NCI-H774 (cell line): Measurements from ENCODE around the gene ARFRP1.

ENCODE experiments used
- DNase-seq: peaks from one replicate; lab custom pipeline; 2025; lab: John Stamatoyannopoulos, UW

The ARFRP1 gene

DNA sequence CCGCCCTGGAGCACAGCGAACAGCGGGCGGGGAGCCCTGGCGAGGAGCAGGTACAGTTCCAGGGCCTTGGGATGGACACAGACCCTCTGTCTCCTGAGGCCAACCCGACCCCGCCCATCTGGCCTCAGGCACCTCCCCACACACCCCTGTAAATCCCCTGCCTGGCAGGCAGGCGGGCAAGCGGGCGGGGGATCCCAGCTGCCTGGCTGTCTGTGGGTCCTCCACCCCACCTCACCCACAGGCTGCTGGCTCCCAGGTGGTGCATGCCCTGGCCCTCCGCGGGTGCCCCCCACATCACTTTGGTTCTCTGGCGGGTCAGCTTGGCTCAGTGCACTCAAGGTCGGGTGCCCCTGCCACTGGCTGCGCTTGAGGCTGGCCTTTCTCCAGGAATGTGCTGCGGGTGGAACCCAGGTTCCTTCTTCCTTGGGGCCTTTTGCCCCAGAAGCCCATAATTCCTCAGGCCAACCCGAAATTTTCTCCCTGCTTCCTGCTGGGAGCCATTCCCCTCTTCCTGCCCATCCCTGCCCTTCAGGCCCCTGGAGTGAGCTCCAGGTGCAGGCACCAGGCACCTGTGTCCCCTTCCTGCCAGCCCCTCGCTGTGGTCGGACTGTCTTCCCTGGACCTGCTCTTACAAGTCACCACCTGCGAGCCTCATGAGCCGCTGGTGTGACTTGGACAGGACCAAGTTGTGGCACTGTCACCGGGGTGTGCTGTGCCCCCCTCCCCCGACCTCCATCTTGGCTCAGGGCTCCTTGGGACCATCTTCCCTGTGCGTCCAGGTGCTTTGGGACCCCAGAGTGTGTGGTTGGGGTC is 16.7 kb downstream of the ARFRP1 start:
- no peak for DNase-seq

DNA sequence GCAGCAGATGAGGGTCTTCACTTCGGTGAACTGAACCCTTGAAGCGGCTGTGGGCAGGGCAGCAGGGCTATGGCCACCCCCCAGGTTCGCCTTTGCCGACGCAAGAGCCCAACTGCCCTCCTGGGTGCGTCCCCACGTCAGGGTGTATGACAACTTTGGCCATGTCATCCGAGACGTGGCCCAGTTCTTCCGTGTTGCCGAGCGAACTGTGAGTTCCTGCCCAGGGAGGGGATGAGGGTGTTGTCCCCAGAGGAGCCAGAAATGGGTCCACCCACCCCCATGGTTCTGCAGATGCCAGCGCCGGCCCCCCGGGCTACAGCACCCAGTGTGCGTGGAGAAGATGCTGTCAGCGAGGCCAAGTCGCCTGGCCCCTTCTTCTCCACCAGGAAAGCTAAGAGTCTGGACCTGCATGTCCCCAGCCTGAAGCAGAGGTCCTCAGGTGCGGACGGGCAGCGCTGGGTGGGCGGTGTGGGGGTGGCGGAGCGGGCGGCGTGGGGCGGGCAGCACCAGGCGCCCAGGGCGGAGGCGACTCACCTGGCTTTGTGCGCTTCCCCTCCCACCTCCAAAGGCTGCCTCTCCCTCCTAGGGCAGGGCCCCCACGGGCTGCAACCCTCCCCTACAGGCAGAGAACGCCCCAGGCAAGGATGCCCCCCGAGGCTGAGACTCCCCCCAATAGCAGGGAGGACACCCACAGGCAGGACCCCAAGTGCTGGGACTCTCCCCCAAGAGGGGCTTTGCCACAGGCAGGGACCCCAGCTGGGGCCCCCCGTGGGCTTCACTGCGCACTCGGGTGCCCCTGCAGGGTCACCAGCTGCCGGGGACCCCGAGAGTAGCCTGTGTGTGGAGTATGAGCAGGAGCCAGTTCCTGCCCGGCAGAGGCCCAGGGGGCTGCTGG is 17.5 kb downstream of the ARFRP1 start:
- no peak for DNase-seq

DNA sequence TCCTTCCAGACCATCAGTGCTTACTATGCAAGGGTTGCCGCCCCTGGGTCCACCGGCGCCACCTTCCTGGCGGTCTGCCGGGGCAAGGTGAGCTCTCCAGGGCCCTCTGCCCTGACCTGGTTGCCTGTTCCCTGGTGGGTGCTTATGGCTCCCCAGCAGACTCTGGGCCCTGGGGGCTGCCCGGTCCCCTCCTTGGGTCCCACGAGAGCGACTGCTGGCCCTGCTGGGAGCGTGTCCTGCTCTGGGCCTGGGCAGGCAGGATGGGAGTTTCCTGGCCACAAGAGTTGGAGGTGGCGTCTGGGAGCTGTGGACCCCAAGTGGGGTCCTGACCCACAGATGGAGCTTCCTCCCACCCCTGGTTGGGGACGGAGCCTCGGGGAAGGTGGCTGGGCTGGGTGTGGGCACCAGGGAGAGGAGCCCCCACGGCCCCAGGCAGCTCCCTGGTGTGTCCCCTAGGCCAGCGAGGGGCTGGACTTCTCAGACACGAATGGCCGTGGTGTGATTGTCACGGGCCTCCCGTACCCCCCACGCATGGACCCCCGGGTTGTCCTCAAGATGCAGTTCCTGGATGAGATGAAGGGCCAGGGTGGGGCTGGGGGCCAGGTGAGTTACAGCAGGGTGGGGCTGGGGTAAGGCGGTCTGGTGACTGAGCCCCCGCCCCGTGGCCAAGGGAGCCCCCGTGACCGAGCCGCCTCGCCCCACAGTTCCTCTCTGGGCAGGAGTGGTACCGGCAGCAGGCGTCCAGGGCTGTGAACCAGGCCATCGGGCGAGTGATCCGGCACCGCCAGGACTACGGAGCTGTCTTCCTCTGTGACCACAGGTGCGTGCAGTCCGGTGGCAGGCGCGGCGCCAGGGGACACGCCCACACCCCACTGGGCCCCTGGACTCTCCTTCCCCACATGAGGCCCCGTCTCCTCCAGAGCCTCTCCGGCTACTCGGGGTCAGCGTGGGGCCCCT is 18.5 kb downstream of the ARFRP1 start:
- no peak for DNase-seq

DNA sequence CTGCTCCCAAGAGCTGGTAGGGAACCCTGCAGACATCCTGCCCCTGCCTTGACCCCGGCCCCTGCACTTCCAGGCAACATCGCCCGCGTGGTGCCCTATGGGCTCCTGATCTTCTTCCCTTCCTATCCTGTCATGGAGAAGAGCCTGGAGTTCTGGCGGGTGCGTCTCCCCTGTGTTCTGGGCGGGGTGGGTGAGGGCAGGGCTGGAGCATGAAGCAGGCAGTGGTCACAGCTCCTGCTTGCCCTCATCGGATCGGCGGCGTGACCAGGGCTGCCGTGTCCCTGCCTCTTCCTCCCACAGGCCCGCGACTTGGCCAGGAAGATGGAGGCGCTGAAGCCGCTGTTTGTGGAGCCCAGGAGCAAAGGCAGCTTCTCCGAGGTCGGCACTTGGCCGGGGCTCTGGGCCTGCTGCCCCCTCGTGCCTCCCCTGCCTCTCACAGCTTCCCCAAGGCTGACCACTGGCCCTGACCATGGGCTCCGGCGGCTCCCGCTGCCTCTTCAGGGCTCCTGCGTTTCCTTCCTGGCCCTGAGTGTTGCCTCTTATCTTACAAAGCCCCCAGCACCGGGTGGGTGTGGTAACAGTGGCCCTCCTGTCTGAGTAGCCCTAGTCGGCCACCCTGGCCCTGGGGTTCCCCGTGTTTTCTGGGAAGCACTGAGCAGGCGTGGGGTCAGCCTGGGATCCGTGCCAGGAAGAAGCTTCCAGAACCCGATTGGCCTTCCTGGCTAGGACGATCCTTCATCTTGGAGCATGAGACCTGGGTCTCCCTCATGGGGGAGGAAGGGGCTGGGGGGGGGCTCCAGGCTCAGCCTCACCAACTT is 19.3 kb downstream of the ARFRP1 start:
- no peak for DNase-seq

DNA sequence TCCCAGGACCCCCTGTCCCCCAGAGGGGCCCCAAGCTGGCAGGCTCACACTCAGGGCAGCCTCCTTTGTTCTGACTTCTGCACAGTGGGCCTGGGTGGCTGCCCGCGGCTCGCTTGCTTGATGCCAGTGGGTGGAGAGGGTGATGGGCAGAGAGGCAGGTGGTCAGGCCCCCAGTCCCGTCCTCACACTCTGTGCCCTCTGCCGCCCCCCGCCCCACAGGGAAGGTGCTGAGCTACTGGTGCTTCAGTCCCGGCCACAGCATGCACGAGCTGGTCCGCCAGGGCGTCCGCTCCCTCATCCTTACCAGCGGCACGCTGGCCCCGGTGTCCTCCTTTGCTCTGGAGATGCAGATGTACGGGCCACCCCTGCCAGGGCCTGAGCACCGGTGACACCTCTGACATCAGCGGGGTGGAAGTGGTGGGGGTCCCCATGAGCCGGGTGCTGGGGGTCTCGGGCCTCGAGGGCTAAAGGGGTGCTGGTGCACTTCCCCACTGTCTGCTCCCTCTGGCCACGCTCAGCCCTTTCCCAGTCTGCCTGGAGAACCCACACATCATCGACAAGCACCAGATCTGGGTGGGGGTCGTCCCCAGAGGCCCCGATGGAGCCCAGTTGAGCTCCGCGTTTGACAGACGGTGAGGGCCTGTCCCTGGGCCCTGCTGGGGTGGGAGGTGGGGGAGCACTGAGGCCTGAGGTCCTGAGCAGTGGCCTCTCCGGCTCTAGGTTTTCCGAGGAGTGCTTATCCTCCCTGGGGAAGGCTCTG is 20.2 kb downstream of the ARFRP1 start:
- no peak for DNase-seq

DNA sequence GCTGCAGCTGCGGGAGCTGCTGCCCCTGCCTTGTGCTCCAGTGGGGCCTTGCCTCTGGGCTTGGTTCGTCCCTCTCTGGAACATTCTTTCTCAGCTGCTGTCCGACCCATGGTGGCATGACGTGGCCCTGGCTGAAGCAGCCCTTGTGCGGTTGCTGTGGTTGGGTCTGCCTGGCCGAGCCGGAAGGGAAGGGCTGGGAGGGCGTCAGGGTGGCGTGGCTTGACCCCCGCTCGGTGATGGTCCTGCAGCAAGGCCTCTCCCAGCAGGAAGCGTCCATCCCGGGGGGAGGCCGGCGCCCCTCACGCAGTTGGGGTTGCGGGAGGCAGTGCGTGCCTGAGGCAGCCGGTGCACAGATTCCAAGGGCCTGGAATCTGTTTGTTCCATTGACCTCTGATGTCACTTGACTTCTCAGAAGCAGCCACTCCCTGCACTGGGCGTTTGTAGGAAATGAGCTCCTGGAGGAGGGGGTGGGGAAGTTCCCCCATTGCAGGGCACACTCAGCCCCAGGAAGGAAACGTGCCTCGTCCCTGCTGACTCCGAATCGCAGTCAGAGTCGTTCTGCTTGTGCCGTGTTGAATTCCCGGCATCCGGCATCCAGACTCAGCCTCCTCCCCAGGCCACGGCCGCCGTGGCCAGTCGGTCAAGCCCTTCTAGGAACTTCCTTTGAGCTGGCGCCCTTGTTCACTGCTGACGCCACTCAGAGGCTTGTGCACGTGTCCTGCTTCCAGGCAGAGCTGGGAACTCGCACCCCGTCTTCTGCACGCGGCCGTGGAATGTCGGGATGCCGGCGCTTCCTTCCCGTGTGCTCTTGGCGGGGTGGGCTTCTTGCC is 21.1 kb downstream of the ARFRP1 start:
- no peak for DNase-seq

DNA sequence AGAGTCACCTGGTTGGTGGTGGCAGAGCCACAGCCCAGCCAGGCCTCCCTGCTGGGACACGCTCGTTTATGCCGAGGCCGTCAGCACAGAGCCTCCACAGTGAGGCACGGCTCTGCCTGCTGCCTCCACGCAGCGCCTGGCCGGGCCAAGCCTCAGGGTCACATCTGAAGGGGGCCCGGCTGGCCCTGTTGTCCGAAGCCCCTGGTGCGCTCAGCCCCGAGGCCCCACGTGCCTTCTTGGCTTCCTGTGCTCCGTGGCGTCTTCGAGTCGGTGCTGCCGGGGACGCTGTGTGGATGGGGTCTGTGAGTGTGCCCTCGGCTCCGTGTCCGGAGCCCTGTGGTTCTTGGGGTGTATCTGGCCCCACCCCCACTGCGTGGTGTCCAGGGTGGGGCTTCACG is 21.7 kb downstream of the ARFRP1 start:
- DNase-seq, result no peak

DNA sequence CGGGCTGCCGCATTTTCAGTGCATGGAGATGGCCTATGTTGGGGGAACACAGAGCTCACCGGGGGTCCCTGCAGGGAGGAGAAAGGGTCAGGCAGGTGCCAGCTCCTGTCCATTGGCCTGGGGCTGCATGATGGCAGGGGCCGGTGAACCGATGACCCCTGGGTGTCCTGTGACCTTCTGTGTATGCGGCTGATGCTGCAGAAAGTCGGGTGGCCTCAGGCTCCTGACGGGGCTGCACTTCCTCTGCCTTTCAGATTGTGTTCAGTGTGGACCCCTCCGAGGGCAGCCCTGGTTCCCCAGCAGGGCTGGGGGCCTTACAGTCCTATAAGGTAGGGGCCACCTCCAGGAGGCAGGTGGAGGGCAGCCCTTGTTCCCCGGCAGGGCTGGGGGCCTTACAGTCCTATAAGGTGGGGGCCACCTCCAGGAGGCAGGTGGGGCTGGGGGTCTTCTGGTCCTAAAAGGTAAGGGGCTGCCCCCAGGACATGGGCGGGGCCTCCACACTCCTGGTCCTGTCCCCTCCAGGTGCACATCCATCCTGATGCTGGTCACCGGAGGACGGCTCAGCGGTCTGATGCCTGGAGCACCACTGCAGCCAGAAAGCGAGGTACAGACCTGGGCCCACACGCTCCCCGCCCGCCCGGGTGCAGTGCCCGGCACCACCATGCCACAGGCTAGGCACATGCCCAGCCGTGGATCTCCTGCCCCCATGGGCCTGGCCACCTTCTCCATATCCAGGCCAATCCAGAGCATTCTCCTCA is 22.3 kb downstream of the ARFRP1 start:
- DNase-seq, result no peak

DNA sequence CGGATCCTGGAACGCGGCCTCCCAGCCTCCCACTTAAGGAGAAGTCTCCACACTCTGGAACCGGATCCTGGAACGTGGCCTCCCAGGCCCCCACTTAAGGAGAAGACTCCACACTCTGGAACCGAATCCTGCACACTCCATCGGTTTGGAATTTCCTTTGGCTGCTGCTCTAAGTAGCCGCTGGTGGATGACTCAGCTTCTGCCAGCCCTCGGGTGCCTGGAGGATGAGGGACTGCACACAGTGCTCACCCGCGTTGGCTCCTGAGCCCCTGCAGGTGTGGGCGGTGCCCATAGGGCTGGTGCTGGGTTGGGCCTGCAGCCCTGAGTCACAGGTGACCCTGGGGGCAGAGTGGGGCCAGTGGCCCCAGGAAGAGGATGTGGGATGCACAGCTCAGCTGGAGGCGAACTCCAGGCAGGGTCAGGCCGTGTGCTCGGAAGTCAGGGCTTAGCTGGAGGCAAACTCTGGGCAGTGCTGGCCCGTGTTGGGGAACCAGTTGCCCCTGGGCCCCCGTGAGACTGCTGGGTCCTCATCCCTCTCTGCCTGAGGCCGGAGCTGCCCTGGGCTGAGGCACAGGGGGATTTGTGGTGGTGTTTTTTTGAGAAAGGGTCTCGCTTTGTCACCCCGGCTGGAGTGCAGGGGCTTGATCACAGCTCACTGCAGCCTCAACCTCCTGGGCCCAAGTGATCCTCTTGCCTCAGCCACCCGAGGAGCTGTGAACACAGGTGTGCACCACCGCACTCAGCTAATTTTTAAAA is 25.2 kb downstream of the ARFRP1 start:
- DNase-seq, result no peak

DNA sequence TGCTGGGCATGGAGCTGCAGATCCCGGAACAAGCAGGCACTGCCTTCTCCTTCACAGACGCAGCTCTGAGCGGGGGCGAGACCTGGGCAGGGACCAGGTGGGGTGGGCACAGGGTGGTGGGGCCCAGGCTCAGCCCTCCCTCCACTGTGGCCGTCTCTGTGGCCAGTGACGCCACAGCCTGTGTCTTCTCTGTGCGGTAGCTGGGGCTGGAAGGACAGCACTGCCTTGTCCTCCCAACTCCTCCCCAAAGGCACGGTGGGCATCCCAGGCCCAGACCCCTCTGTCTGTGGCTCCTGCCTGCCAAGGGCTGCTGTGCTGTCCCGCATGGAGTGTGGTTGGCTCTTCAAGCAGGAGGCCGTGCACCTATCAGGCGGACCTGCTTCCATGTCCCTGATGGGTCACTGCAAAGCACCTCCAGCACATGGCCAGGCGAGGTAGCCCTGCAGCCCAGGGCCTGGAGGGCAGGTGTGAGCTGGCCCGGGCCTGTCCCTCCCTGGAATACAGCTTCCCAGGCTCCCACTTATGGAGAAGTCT is 26.1 kb downstream of the ARFRP1 start:
- no peak for DNase-seq

DNA sequence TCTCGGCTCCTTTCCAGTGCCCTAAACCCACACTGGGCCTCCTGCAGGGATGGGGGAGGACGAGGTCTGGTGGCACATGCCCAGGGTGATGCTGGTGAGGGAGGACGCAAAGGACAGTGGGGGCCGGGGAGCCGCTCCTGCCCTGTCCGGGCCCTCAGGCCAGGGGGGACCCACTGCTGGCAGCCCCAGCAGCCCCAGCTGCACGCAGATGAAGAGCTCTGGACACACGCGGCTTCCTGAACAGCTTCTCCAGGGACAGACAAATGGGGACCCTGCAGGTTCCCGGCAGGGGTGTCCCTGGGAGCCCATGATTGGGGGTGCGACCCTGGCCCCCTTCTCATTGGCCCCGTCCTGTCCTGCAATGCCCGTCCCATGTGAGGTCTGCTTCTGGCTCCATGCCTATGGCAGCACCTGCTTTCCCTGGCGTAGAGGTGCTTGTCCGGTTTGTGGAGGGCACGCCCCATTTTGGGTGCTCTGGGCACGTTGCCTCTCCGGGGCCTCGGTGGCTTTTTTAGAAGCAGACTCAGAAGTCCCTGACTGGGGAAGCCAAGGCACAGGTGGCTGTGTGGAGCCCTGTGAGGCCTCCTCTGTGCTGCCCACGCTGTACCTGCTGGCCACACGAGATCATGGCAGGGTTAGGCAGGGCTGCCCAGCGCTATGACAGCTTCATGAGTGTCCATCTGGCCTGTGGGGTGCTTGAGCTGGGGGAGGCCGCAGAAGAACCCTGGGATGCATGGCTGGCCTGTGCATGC is 26.7 kb downstream of the ARFRP1 start:
- no peak for DNase-seq

DNA sequence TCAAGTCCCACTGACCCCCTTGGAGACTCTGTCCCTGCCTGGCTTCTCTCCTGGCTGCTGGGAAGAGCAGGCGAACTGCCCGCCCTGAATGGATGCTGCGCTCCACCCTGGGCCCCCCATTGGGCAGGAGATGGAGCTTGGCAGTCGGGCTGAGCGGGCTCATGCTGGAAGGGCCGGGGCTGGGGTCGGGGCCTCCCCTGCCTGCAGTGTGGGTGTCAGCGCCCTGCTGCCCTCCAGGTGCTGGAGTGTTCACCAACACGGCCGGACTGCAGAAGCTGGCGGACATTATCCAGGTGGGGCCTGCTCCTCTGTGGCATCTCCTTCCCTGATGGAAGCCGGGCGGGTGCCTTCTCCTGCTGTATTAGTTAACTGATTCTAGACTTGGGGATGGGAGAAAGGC is 27.3 kb downstream of the ARFRP1 start:
- DNase-seq, result no peak

DNA sequence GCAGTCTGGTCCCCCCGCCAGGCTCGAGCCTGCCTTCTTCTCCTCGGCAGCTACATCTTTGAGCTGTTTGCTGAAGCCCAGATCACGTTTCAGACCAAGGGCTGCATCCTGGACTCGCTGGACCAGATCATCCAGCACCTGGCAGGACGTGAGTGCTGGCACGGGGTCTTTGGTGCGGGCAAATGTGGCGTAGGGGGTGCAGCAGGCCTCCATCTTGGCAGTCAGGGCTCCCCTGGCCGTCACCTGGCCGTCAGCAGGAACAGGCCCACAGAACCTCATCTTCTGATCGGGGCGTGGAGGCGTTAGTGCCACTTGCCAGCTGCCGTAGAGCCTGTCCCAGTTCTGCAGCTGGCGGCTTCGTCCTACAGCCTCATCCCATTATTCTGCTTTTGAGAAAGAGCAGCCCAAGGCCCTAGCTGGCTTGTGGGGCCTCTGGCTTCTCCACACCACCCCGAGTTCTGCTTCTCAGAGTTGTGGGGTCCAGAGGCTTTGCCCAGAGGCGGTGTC is 27.9 kb downstream of the ARFRP1 start:
- DNase-seq, result no peak

DNA sequence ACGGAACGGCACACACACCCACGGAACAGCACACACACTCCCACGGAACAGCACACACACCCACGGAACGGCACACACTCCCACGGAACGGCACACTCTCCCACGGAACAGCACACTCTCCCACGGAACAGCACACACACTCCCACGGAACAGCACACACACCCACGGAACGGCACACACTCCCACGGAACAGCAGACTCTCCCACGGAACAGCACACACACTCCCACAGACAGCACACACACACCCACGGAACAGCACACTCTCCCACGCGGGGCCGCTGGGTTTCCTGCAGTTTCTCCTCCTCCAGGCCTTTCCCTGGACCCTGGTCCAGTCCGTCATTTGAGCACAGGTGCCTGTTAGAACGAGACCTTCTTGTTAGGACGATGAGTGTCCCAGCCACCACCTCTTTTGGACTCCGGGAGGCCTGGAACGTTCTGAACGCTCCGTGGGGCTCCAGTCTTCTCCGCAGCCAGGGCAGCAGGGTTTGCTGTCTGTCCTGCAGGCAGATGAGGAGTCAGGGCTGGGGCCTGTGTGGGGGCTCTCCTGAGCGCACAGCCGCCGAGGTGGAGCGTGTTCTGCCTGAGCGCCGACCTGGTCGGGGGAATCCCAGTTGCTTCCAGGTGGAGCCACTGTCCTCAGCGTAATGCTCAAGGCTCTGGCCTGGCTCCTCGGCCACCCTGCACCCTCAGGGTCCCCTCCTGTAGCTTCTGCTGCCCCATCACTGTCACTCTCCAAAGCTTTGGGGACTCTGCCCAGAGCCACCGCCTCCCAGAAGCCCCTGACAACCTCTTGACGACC is 28.9 kb downstream of the ARFRP1 start:
- DNase-seq, result no peak

DNA sequence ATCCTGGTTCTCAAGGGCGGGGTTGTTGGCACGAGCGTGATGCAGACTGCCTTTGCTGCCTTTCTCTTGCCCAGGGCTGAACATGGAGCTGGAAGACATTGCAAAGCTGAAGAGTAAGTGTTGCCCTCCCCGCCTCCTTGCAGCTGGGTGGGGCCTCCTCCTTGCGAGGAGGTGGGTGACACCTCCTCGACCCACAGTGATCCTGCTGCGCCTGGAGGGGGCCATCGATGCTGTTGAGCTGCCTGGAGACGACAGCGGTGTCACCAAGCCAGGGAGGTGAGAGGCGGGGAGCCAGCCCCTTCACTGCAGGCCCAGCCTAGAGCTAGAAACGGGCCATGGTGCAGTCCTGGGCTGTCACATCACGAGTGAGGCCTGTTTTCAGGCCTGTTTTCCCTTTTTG is 29.7 kb downstream of the ARFRP1 start:
- DNase-seq, result no peak
